ENCODE measurements around the gene SENP6. TPM values are rescaled to one million over a fixed set of nuclear protein-coding genes. Genes with fewer than 3 reads are reported as not detected.

The SENP6 gene
- polyA plus RNA-seq, 1 of the 3 experiments (the other 2 are of a cell fraction) = 16.2 TPM

DNA sequence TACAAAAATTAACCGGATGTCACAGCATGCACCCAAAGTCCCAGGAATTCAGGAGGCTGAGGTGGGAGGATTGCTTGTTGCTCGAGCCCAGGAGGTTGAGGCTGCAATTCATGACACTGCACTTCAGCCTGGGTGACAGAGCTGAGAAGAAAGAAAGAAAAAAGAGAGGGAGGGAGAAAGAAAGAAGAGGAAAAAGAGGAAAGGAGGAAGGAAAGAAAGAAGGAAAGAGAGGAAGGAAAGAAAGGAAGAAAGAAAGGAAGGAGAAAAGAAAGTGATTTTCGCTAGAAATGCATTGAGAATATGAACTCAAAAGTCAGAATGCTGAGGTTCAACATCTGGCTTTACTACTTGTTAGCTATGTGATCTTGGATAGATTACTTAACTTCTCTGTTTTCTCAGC lies 6.6 kb downstream of the SENP6 start:
- Histone ChIP-seq H3K9me2 (no peaks in the 10 kb centered on the region), H3K4me1 (ENCODE audit: control insufficient read depth in 1 of 2, insufficient read depth in 2 of 2, low read depth in 1 of 2, low read length in 1 of 2) (peaks cover 0 to 11% of the 10 kb centered on the region in 2 experiments; a peak in 2 of 4 replicates), H3K36me3 (replicated peaks in 1 of 2; ENCODE audit: control insufficient read depth in 1 of 2, insufficient read depth in 2 of 2, low read length in 1 of 2) (peaks cover 3 to 5% of the 10 kb centered on the region in 2 experiments), H3K4me2 (no peak overlapping the region), H4K20me1 (ENCODE audit: insufficient read depth) (peaks cover 100% of the 10 kb centered on the region), H3K4me3 (ENCODE audit: low read depth in 2 of 2, low read length in 1 of 2) (no peak overlapping the region), H2AFZ (ENCODE audit: low read depth) (no peak overlapping the region), H3K9ac (no peak overlapping the region), H3K79me2 (ENCODE audit: insufficient read depth) (peaks cover 100% of the 10 kb centered on the region), H3K27me3 (ENCODE audit: insufficient read depth) (no peaks in the 10 kb centered on the region), H3K27ac (ENCODE audit: low read depth in 2 of 2, low read length in 1 of 2) (no peak overlapping the region), H3F3A (replicated peaks; ENCODE audit: insufficient read depth) (no peaks in the 10 kb centered on the region), H3K9me3 (no peaks in the 10 kb centered on the region)
- POLR2A ChIA-PET = no interaction called here
- no peak for DNase-seq
- 98% methylated on average over 3 of the region's 3 CpGs for WGBS (ENCODE audit: low lambda C conversion rate)
- TF ChIP-seq FOSL2 (IDR thresholded peaks at IDR 0.05; ENCODE audit: borderline replicate concordance, low read depth) = no peak
- TF ChIP-seq, protein P1, sequence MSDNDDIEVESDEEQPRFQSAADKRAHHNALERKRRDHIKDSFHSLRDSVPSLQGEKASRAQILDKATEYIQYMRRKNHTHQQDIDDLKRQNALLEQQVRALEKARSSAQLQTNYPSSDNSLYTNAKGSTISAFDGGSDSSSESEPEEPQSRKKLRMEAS (IDR thresholded peaks at IDR 0.05; ENCODE audit: low read depth) = no peak
- CTCF ChIA-PET = no interaction called here

DNA sequence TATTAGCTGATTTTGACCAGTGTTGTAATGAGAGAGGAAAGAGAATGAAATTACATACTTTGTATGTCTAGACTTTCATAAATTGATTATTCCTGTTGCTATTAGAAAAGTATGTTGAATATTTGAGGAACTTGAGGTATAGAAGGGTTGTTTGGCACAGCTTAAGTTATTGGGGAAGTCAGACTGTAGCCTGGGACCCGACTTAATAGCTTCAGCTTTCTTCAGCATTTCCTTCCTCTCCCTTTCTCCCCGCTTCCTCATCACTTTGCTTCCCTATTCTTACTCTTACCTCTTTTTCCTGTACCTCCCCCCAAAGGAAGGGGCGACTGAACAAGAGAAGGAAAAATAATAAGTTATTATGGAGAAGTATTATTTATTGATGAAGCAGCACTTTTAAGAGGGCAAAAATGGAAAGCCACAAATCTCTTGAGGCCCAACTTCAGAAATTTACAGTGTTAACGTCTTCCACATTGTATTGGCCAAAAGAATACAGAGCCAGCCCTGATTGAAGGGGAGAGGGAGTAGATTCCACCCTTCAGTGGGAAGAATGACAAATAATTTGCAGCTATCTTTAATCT lies 7.4 kb downstream of the SENP6 start:
- Histone ChIP-seq H3K9me3 (no peaks in the 10 kb centered on the region), H3K36me3 (replicated peaks in 1 of 2; ENCODE audit: control insufficient read depth in 1 of 2, insufficient read depth in 2 of 2, low read length in 1 of 2) (peaks cover 3 to 9% of the 10 kb centered on the region in 2 experiments), H2AFZ (ENCODE audit: low read depth) (no peak overlapping the region), H3K9me2 (no peaks in the 10 kb centered on the region), H3K4me2 (no peak overlapping the region), H3K27ac (ENCODE audit: low read depth in 2 of 2, low read length in 1 of 2) (no peak overlapping the region), H3K4me1 (ENCODE audit: control insufficient read depth in 1 of 2, insufficient read depth in 2 of 2, low read depth in 1 of 2, low read length in 1 of 2) (peaks cover 0 to 11% of the 10 kb centered on the region in 2 experiments; a peak in 2 of 4 replicates), H3K9ac (no peak overlapping the region), H4K20me1 (ENCODE audit: insufficient read depth) (peaks cover 100% of the 10 kb centered on the region), H3K27me3 (ENCODE audit: insufficient read depth) (no peaks in the 10 kb centered on the region), H3K79me2 (ENCODE audit: insufficient read depth) (peaks cover 100% of the 10 kb centered on the region), H3F3A (replicated peaks; ENCODE audit: insufficient read depth) (no peaks in the 10 kb centered on the region), H3K4me3 (ENCODE audit: low read depth in 2 of 2, low read length in 1 of 2) (no peak overlapping the region)
- TF ChIP-seq CTCF (IDR thresholded peaks at IDR 0.05) (no peak), RXRA (IDR thresholded peaks at IDR 0.05; ENCODE audit: borderline replicate concordance, low read depth) (no peak), RFX5 (IDR thresholded peaks at IDR 0.05; ENCODE audit: low read length) (no peak), USF2 (IDR thresholded peaks at IDR 0.05; ENCODE audit: borderline replicate concordance, low read depth, low read length) (no peak), JUND (IDR thresholded peaks at IDR 0.05) (no peak), FOXJ3 (CRISPR knock-in tag; IDR thresholded peaks at IDR 0.05) (no peak), SIN3A (IDR thresholded peaks at IDR 0.05; ENCODE audit: borderline replicate concordance, low read depth, low read length) (no peak), GABPA (IDR thresholded peaks at IDR 0.05; ENCODE audit: low read depth) (no peak), TCF12 (IDR thresholded peaks at IDR 0.05) (no peak), ZBTB33 (IDR thresholded peaks at IDR 0.05; ENCODE audit: borderline replicate concordance, low read depth) (no peak), TAF1 (IDR thresholded peaks at IDR 0.05; ENCODE audit: borderline replicate concordance, low read depth, low read length) (no peak), NFIC (IDR thresholded peaks at IDR 0.05; ENCODE audit: borderline replicate concordance) (no peak), USF1 (IDR thresholded peaks at IDR 0.05; ENCODE audit: borderline replicate concordance, low read depth) (no peak), EZH2phosphoT487 (IDR thresholded peaks at IDR 0.05; ENCODE audit: borderline replicate concordance, low read depth) (no peak), SMC3 (IDR thresholded peaks at IDR 0.05; ENCODE audit: low read depth, low read length) (no peak)
- ChIA-PET CTCF (interaction anchor here (1.1 kb wide), 1 partner anchor 10 kb away, joined by 3 read pairs; no protein-coding TSS in a partner anchor), POLR2A (no interaction called here)
- 92% methylated on average over 4 of the region's 4 CpGs for WGBS (ENCODE audit: low lambda C conversion rate)
- no peak for DNase-seq

All from SK-N-SH (cell line).